ENCODE results near the gene JDP2.
"Not testable (repeated sequence)": the region's sequence is repeated elsewhere in the genome, so short reads cannot be mapped to it uniquely, and the experiment has no call there.

JDP2 gene, protein sequence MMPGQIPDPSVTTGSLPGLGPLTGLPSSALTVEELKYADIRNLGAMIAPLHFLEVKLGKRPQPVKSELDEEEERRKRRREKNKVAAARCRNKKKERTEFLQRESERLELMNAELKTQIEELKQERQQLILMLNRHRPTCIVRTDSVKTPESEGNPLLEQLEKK

DNA sequence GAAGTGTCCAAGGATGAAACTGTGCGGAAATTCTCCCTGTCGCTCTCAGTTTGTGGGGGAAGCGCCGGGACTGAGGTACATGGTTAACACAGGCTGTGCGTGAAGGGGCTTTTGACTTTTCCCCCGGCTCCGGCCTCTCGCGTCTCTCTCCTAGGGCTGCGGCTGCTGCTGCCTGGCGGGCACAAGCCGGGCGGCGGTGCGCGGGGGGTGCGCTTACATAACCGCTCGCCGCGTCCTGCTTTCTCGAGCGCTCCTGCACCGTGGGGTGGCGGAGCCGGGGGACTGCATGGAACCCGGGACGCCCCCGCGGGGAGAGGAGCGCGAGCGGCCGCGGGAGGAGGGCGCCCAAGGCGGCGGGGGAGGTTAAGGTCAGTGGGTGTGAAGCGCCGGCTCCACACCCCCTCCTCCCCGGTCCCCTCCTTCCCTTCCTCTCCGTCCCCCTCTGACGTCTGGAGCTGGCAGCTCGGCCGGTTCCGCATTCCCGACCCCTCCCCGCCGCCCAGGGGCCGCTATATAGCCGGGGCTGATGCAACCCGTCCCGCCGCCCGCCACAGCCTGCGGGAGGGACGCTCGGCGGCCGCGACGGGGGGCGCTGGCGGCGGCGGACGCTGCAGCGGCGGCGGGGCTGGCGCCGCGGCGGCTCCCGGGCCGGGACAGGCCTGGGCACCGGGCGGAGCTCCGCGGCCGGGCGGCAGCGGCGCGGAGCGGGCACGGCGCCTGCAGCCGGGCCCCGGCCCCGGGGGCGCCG, at the start of gene JDP2:
JDP2 (plus strand) TSS at position 541 of the 748 bp plus-strand sequence. CDS start 9,899 bp downstream, outside the sequence.
- DNase-seq = peak; percentile 24

DNA sequence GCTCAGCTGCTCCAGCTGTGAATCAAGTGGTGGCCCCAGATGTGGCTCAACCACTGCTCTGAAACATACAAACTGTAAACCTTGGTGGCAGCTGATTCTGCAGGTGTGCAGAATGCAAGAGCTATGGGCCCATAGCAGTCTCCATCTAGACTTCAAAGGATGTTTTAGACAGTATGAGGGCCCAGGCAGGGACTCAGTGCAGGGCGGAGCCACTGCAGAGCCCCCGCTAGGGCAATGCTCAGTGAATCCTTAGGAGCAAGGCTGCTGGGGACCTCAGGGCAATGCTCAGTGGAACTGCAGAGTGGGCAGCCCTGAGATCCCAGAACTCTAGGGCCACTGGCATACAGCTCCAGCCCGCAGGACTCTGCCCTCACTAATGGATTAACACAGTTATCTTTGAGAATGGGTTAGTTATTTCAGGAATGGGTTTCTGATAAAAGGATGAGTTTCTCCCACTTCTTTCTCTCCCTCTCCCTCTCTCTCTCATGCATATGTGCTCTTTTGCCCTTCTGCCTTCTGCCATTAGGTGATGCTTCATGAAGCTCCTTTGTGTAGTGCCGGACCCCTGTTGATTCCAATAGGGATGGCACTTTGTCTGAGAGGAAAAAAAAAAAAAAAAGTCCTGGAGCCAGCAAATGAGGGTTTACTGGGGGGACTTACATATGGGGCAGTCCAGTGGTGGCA, 48.4 kb upstream of the JDP2 start:
- DNase-seq = no peak

DNA sequence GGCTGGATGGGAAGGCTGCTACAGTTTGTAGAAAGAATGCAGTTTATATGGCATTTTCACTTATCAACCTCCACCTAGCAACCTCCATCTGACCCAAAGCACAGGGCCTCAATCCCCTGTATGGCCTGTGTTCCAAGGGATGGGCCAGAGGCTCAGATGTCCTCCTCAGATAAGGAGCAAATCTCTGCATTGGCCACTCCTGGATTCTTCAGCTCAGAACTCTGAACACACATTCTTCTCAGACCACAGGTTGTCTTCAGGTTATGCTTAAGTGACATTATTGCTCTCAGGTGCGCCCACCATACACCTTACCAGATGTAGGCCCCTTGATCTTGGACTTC, 47.9 kb upstream of the JDP2 start:
- no peak for DNase-seq

DNA sequence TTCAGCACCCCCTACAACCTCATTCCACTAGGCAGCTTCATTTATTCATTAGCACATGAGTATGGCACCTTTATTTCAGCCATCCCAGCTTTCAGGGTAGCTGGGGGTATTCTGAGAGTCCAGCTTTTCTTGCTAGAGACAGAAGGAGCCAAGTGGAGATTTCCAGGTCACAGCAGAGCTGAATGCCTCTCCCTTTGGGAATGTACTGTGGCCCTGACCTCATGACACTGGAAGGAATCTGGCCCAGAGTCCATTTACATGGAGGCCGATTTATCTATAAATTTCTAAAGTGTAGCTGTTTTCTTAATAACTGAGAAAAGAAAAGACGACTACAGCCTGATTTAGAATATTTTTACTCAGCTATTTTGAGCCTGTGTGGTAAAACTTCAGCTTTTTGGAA, 47.2 kb upstream of the JDP2 start:
- DNase-seq = no peak

DNA sequence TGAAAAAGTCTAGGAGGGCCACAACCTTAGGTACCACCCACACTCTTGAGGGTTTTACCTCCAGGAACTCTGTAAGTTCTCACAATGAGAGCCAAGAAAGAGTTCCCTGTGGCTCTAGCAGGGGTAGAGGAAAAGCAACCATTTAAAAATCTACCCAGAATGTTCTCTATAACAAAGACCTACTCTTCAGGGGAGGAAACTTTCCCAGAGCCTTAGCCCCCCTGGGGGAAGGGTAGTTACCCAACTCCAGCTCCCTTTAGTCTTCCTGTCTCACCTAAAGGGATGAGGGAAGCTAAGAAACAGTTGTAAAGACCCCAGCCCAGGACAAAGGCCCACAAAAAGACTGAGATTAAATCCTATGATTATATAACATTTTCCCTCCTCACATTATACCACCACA, 46.2 kb upstream of the JDP2 start:
- DNase-seq = no peak

DNA sequence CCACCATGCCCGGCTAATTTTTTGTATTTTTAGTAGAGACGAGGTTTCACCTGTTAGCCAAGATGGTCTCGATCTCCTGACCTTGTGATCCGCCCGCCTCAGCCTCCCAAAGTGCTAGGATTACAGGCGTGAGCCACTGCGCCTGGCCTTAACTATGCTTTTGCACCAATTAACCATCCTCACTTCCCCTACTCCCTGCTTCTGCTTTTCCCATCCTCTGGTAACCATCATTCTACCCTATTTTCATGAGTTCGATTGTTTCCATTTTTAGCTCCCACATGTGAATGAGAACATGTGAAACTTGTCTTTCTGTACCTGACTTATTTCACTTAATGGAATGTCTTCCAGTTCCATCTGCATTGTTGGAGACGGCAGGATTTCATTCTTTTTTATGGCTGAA, 44.6 kb upstream of the JDP2 start:
- not testable (repeated sequence) for DNase-seq

DNA sequence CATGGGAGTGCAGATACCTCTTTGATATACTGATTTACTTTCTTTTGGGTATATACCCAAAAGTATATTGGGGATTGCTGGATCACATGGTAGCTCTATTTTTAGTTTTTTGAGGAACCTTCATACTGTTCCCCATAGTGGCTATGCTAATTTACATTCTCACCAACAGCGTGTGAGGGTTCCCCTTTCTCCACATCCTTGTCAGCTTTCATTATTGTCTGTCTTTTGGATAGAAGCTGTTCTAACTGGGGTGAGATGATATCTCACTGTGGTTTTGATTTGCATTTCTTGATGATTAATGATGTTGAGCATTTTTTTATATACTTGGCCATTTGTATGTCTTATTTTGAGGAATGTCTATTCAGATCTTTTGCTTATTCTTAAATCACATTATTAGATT, 44.1 kb upstream of the JDP2 start:
- no peak for DNase-seq

DNA sequence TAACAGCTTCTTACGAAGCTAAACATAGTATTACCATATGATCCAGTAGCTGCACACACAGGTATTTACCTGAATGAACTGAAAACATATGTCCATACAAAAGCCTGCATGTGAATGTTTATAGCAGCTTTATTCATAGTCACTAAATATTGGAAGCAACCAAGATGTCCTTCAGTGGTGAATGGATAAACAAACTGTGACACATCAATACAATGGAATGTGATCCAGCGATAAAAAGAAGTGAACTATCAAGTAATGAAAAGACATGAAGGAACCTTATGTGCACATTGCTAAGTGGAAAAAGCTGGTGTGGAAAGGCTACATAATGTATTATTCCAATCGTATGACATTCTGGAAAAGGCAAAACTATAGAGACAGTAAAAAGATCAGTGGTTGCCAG, 38.1 kb upstream of the JDP2 start:
- no peak for DNase-seq

DNA sequence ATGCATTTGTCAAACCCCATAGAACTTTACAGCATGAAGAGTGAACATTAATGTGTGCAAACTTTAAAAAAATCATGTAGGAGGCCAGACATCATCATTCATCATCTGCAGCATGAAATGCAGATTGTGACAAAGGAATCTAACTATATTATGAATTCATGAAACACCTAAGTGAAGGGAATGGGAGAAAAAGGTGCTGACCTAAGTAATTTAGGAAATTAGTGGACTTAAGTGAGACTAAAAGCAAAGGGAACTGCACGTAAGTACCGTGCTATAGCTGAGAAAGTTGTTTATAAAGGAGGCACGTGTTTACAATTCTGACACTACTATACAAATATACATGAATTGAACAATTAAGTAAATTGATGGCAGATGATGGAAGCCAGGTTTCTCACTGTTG, 37.6 kb upstream of the JDP2 start:
- DNase-seq = no peak

DNA sequence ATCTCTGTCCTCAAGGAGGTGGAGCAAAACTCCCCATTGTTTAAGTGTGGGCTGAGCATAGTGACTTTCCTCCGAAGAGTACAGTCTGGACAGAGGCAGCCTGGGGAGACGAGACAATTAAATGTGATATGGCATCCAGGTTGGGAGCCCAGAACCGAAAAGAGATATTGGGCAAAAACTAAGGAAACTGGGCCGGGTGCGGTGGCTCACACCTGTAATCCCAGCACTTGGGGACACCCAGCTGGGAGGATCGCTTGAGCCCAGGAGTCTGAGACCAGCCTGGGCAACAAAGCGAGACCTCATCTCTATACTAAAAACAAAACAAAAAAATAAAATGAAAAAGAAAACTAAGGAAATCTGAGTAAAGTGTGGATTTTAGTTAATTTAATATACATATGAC, 35.9 kb upstream of the JDP2 start:
- no peak for DNase-seq

DNA sequence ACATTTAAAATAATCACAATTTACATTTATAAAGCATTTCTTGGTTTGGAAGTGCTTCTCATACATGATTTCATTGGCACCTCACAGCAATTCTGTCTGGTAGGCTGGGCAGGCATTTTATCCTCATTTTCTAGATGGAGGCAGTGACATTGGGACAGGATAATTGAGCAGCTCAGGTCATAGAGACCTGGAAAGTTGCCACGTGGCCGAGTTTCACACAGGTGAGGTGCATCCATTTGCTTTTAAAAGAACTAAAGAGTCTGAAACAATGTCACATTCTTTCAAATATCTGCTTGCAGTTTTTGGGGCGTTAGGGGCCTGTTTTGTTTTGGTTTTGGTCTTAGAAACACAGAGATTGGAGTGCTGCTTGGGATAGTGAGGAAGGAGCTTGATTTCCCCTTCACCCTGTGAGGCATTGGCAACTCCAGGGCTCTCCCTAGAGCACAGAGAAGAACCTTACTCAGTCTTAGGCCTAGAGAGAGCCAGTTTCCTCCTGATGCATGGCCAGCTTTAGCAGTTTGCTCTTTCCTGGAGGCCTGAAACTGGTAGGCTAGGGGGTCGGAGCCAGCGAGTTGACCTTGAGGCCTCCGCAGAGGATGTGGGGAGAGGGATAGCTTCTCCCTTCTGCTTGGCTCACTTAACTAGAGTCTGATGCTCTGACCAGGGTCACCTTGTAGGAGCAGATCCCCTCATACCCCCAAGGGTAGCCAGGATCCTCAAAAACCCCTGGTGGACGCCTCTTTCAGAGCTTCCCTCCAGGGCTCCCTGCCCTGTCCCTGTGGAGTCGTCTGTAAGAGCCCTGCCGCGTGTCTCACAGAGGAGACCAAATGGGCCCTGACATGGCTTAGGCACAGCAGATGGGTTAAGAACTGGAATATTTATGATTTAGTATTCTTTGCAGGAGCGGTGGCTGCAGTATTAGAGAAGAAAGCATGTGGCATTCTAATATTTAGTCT, 34.9 kb upstream of the JDP2 start:
- DNase-seq = no peak

DNA sequence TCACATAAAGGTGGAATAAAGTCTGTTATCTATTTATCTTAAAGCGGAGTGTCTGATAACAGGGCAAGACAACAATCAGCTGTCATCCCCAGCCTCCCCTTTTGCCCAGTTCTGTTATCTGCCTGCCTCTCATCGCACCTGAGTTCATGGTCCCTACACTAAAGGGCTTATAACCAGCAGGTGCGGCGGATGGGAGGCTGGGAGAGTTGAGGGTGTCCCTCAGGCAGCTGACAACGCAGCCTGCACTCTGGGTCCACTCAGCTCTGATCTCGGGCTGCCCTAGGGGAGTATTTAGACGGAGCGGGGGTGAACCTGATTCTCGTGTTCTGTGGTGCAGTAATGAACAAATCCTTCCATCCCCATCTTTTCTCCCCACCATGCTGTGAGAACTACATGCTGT, 34.0 kb upstream of the JDP2 start:
- no peak for DNase-seq

DNA sequence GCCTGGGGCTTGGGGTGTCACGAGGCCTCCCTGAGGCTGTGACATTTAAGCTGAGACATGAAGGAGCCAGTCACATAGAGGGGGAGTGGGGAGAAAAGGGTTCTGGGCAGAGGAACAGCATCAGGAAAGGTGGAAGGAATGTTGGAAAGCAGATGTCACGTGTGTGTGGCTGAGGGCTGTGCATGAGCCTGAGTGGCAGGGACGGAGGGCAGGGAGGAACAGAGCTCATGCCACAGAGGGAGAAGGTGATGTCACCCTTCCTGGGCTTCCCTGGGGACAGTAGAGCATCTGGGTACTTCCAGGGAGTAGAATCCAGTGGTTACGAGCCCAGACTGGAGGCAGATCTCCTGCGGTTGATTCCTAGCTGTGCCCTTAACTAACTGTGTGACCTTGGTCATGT, 32.0 kb upstream of the JDP2 start:
- no peak for DNase-seq

DNA sequence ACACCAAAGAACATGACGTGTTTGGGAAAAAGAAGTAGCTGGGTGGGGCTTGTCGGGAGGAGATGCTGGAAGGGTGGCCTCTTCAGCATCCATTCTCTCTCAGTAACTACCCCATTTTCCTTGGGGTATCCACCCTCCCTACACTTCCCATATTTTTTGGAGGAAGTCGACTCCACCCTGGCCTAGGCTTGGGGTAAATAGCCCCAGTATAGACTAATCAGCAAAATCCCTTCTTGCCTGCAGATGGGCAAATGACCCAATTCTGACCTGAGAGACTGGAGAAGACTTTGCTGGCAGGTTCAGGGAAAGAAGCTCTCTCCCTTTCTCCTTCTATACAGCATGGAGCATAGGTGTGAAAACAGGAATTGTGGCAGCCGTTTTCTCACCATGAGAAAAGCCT, 28.5 kb upstream of the JDP2 start:
- DNase-seq = no peak

DNA sequence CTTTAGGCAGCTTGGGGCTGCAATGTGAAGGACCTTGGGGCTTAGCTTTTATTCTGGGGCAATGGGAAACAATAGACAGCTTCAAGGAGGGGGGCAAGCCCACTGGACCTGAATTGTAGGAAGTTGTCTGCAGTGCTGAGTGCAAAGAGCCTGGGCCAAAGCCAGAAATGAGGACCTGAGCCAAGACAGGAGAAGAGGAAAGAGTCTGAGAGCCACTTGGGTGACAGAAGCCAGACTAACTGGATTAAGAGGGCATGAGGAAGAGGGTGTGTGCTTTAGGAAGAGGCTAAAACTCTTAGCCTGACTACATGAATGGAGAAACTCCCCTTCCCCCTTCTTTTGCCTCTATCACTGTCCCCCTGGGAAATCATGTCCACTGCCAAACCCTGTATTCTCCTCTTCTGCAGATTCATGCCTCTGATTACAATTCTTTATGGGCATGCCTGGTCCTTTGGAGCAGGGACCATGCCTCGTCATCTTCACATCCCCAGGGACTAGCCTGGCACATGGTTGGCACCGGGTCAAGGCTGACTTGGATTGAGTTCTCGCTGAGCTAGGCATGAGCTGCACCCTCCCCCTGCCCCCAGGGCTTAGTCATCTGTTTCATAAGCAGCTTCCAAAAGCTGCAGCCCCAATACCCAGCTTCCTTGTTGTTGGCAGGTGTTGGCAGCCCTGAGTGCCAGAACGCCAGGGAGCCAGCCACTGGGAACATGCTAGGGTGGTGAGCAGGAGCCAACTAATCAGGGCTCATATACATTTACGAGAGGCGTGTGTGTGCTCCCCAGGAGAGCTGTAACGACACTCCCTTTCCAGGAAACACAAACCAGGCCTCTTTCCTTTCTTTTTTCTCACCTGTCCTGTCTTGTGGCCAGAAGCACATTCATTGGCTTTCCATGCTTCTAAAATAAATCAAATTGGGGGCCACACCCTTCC, 27.7 kb upstream of the JDP2 start:
- no peak for DNase-seq

DNA sequence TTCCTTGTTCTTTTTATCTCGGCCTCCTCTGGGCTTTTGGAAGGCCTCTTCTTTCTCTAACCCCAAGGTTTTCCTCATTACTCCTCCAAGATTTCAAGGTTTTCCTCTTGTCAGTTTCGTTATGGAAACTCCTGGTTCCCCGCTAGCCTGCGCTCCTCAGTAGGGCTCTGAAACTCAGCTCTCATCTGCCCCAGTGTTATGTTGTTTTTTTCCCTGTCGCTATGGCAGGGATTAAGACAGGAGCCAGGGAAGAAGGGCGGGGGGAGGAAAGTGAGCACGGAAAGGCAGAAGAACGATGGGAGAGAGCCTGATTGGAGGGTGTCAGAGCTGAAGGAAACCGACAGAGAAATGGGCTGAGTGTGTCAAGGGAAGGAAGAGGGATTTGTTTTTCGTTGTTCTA, 26.5 kb upstream of the JDP2 start:
- no peak for DNase-seq

DNA sequence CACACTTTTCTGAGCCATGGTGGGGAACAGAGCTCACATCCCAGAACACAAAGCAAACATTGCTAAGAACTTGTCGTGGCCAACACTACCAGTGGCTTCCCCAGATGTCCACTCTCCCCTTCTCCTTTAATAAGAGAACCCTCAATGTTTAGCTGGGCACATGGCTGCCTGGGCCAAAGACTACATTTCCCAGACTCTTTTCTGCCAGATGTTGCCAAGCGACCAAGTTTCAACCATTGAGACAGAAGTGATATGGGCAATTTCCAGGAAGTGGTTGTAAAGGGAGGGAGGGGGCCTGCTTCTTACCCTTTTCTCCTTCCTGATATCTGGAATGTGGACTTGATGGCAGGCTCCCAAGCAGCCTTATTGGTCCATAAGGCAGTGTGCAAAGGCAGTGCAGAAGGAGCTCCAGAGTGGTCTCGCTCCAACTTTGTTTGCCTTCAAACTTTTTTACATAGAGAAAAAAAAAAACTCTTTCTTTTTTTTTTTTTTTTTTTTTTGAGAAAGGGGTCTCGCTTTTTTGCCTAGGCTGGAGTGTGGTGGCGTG, 24.9 kb upstream of the JDP2 start:
- DNase-seq = no peak

DNA sequence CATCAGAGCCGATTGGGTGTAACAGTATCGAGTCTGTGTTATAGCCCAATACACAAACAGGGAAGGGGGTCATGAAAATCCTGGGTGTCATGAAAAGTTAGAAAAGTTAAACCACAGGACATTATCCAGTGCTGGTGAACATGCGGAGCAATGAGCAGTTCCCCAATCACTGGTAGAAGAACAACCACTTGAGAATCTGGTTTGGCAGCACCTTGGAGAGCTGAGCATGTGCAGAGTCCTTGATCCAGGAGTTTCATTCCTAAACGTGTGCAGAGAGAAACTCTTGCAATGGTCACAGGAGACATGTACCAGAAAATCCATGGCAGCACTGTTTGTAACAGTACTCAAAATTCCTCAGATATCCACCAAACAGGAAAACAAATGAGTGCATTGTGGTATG, 23.0 kb upstream of the JDP2 start:
- no peak for DNase-seq

DNA sequence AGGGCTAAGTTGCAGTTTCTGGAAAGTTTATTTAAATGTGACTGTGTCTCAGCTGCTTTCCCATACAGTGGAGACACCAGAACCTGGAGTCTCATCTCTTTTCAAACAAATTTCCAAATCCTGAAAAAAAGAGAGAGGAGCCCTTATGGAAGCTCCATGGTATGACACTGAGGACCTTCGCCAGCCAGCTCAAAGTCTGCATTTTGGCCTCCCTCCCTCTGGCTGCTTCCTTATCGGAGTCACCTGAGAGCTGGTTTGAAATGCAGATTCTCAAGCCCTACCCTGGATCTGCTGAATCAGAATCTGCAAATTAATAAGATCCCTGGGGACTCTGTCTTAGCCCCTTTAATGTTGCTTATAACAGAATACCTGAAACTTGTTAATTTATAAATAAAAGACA, 21.7 kb upstream of the JDP2 start:
- DNase-seq = no peak

DNA sequence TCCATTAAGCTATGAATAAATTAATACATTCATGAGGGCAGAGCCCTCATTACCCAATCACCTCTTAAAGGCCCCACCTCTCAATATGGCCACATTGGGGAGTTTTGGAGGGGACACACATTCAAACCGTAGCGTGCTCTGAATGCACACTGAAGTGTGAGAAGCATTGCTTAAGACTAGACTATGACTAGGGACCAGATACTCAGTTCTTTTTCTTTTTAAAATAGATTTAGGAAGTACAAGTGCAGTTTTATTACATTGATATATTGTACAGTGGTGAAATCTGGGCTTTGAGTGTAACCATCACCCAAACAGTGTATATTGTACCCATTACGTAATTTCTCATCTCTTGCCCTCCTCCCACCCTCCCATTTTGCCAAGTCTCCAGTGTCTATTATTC, 21.0 kb upstream of the JDP2 start:
- DNase-seq = no peak

DNA sequence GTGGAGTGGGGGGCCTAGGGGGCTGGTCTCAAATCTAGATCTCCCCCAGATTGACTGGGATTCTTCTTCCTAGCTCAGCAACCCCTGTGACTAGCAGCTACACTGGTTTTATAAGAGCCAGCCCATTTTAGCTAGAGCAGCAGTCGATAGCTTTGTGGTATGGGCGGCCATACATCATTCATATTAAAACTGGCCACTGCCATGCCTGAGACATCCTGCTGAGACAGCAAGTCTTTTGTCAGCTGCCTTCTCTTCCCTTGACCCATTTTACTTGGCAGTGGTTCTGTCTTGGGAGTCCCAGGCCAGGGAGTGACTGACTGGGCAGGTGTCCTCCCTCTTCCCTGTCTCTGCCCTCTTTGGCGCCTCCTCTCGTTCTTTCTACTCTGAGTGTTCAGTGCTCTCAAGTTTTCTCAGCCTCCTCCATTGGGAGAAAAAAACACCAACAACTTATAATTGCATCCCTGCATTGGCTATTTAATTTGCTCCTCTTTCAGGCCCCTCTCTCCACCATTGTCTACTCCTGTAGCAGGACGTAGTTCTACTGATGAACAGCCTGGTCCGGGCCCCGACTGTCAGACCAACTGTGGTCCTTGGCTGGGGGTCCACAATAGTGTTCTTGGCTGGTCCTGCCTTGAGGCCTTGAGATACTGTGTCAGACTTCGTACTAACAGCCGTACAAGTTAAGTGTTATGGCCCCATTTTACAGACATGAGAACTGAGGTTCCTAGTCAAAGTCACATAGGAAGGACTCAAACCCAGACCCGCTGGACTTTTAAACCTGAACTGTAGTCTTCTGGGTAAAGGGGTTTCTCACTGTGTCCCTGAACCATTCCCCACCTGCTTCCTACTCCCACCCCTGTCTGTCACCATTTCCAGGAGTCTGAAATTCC, 18.3 kb upstream of the JDP2 start:
- no peak for DNase-seq

Data from NCI-H146 (cell line).